ENCODE results near the gene DCAF10. TPM values are rescaled to one million over a fixed set of nuclear protein-coding genes. Genes with fewer than 3 reads are reported as not detected.

Gene DCAF10
- total and polyA plus RNA-seq, 2 of the 13 experiments (the other 11 are each of a cell fraction or from before 2014, with no cell fraction given) = 9.2 to 20.3 TPM

GRCh38 chr9:37903647-37904444, 103.2 kb downstream of the DCAF10 start, which contains the start of gene SLC25A51 (continued):
- no peak for TF ChIP-seq DZIP1 (CRISPR knock-in tag; IDR thresholded peaks at IDR 0.05)
- TF ChIP-seq ZMAT5 (CRISPR knock-in tag; IDR thresholded peaks at IDR 0.05; ENCODE audit: borderline replicate concordance, low read depth) = no peak
- peak; percentile 50; the same call in 1 of the 2 replicates for TF ChIP-seq HNF1B (CRISPR knock-in tag; IDR thresholded peaks at IDR 0.05)
- TF ChIP-seq ZNF24 (IDR thresholded peaks at IDR 0.05) = no peak
- TF ChIP-seq CEBPZ (IDR thresholded peaks at IDR 0.05; ENCODE audit: low read length) = no peak
- TF ChIP-seq ZNF143 (CRISPR knock-in tag; IDR thresholded peaks at IDR 0.05) = peak; percentile 58; the same call in 1 of the 2 replicates
- no peak for TF ChIP-seq MAFF (IDR thresholded peaks at IDR 0.05; ENCODE audit: low read depth, low read length)
- peak; percentile 61; the same call in 1 of the 2 replicates for TF ChIP-seq CEBPG (CRISPR knock-in tag; IDR thresholded peaks at IDR 0.05)
- TF ChIP-seq ZNF549 (CRISPR knock-in tag; IDR thresholded peaks at IDR 0.05) = no peak
- TF ChIP-seq MLXIP (CRISPR knock-in tag; IDR thresholded peaks at IDR 0.05; ENCODE audit: borderline replicate concordance) = no peak
- no peak for TF ChIP-seq PREB (CRISPR knock-in tag; IDR thresholded peaks at IDR 0.05)
- 0 out of 2 replicates have a peak, but pooled peaks have one; percentile 22 for TF ChIP-seq JUN (CRISPR knock-in tag; IDR thresholded peaks at IDR 0.05)
- TF ChIP-seq ZNF382 (CRISPR knock-in tag; IDR thresholded peaks at IDR 0.05; ENCODE audit: borderline replicate concordance) = no peak
- peak; percentile 67; the same call in 1 of the 2 replicates for TF ChIP-seq PITX1 (CRISPR knock-in tag; IDR thresholded peaks at IDR 0.05)

Data from HepG2 (cell line).